Measurements from ENCODE around the gene EVX2.

EVX2 gene

GRCh38 chr2:176083796-176084261 is at the start of gene EVX2:
TSS of gene EVX2 (minus strand) at chr2:176083962. CDS start at chr2:176083776, 186 bp downstream.
- Histone ChIP-seq H3K27me3 (ENCODE audit: insufficient read depth, poor library complexity, severe bottlenecking) (peaks cover 96% of the 10 kb centered on the region), H3K36me3 (ENCODE audit: low read depth) (no peaks in the 10 kb centered on the region), H3K4me3 (ENCODE audit: severe bottlenecking) (no peak within 1 kb of the TSS), H3K9me3 (ENCODE audit: severe bottlenecking) (no peaks in the 10 kb centered on the region), H3K27ac (ENCODE audit: poor library complexity, severe bottlenecking) (no peak within 1 kb of the TSS), H3K4me1 (ENCODE audit: insufficient read depth, poor library complexity, severe bottlenecking) (no peaks in the 10 kb centered on the region)
- no peak for TF ChIP-seq CTCF (IDR thresholded peaks at IDR 0.05; ENCODE audit: poor library complexity, severe bottlenecking)
- ATAC-seq (ENCODE audit: low read depth): no peak
- no peak for DNase-seq (ENCODE audit: low spot score)

DNA sequence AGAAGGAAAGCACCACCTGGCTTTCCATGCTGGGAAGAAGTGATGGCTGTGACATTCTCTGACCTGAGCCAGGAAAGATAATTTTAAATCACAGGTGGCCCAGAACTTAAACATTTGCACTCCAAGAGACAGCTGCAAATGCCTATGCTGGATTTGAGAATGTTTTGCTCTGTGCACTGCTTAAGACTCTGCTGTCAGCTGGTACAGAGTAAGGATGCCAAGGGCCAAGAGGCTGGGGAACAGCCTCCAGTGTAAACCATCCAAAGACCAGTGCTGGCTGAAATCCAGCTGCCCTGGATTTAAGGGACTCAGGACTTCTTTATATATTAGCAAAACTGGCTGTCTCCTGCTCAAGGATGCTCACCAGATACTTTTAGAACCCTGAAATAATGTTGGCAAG is 49.6 kb upstream of the EVX2 start:
- Histone ChIP-seq H3K4me1 (ENCODE audit: insufficient read depth, poor library complexity, severe bottlenecking) (peaks cover 10% of the 10 kb centered on the region), H3K9me3 (ENCODE audit: severe bottlenecking) (no peaks in the 10 kb centered on the region), H3K27me3 (ENCODE audit: insufficient read depth, poor library complexity, severe bottlenecking) (no peaks in the 10 kb centered on the region), H3K36me3 (ENCODE audit: low read depth) (no peaks in the 10 kb centered on the region), H3K4me3 (ENCODE audit: severe bottlenecking) (no peak overlapping the region), H3K27ac (ENCODE audit: poor library complexity, severe bottlenecking) (no peak overlapping the region)
- TF ChIP-seq CTCF (IDR thresholded peaks at IDR 0.05; ENCODE audit: poor library complexity, severe bottlenecking): no peak
- no peak for DNase-seq (ENCODE audit: low spot score)
- no peak for ATAC-seq (ENCODE audit: low read depth)

GRCh38 chr2:176132205-176133171 is 48.7 kb upstream of the EVX2 start:
- H3K27me3 ChIP-seq (ENCODE audit: insufficient read depth, poor library complexity, severe bottlenecking): no peaks in the 10 kb centered on the region
- no peak for TF ChIP-seq CTCF (IDR thresholded peaks at IDR 0.05; ENCODE audit: poor library complexity, severe bottlenecking)
- DNase-seq (ENCODE audit: low spot score) (no peak), ATAC-seq (ENCODE audit: low read depth) (no peak)
- no peaks in the 10 kb centered on the region for H3K9me3 ChIP-seq (ENCODE audit: severe bottlenecking)
- peaks cover 10% of the 10 kb centered on the region for H3K4me1 ChIP-seq (ENCODE audit: insufficient read depth, poor library complexity, severe bottlenecking)
- H3K36me3 ChIP-seq (ENCODE audit: low read depth): no peaks in the 10 kb centered on the region
- no peak overlapping the region for H3K4me3 ChIP-seq (ENCODE audit: severe bottlenecking)
- no peak overlapping the region for H3K27ac ChIP-seq (ENCODE audit: poor library complexity, severe bottlenecking)

GRCh38 chr2:176131848-176132158 is 48.0 kb upstream of the EVX2 start:
- Histone ChIP-seq H3K27ac (ENCODE audit: poor library complexity, severe bottlenecking) (no peak overlapping the region), H3K4me1 (ENCODE audit: insufficient read depth, poor library complexity, severe bottlenecking) (peaks cover 15% of the 10 kb centered on the region), H3K4me3 (ENCODE audit: severe bottlenecking) (no peak overlapping the region), H3K27me3 (ENCODE audit: insufficient read depth, poor library complexity, severe bottlenecking) (no peaks in the 10 kb centered on the region), H3K36me3 (ENCODE audit: low read depth) (no peaks in the 10 kb centered on the region), H3K9me3 (ENCODE audit: severe bottlenecking) (no peaks in the 10 kb centered on the region)
- ATAC-seq (ENCODE audit: low read depth) (no peak), DNase-seq (ENCODE audit: low spot score) (no peak)
- TF ChIP-seq CTCF (IDR thresholded peaks at IDR 0.05; ENCODE audit: poor library complexity, severe bottlenecking): no peak

Measured in RWPE2 (cell line).